Neural cell (in vitro differentiated cells): ENCODE results near the gene CRLF1. TPM values are rescaled to one million over a fixed set of nuclear protein-coding genes. Genes with fewer than 3 reads are reported as not detected.

Experiments used
- H2AFZ ChIP-seq: fragments of 200-600, 300-800 bp; sonication (generic), shearing (Covaris generic); 2 replicates; pipeline ENCODE4 v1.6.0; 2014; ENCODE audit warnings: low read depth, mild to moderate bottlenecking, antibody characterized with exemption, low read length, moderate library complexity
- H3F3A ChIP-seq: fragments of 200-600 bp; shearing (Covaris generic); 2 replicates; pipeline ENCODE4 v1.6.1; 2016; ENCODE audit warnings: mild to moderate bottlenecking, moderate library complexity, mixed read lengths, antibody characterized with exemption, low read length; ENCODE audit not compliant: insufficient read depth, poor library complexity, severe bottlenecking
- H3K27ac ChIP-seq: fragments of 200-600, 300-800 bp; sonication (generic), shearing (Covaris generic); 2 replicates; pipeline ENCODE4 v1.5.1; 2014; ENCODE audit warnings: mild to moderate bottlenecking, low read length, moderate library complexity
- H3K27me3 ChIP-seq: fragments of 300-800, 200-600 bp; sonication (generic), shearing (Covaris generic); 2 replicates; pipeline ENCODE4 v1.6.0; 2014; ENCODE audit warnings: mild to moderate bottlenecking, low read depth, low read length, moderate library complexity; ENCODE audit not compliant: insufficient read depth
- H3K36me3 ChIP-seq: fragments of 300-800, 200-600 bp; sonication (generic), shearing (Covaris generic); 2 replicates; pipeline ENCODE4 v1.5.1; 2014; ENCODE audit warnings: mild to moderate bottlenecking, antibody characterized with exemption, low read length, moderate library complexity; ENCODE audit not compliant: insufficient read depth
- H3K4me2 ChIP-seq: fragments of 300-800, 200-600 bp; sonication (generic), shearing (Covaris generic); 2 replicates; pipeline ENCODE4 v1.6.0; 2014; ENCODE audit warnings: mild to moderate bottlenecking, low read length
- H3K4me3 ChIP-seq: fragments of 300-800, 200-600 bp; sonication (generic), shearing (Covaris generic); 2 replicates; pipeline ENCODE4 v1.5.1; 2014; ENCODE audit warnings: mild to moderate bottlenecking, low read length, moderate library complexity
- H3K79me2 ChIP-seq: fragments of 200-600 bp; shearing (Covaris generic); replicated peaks from 2 replicates; pipeline ENCODE4 v1.6.0; 2014; ENCODE audit warnings: mild to moderate bottlenecking, low read length, moderate library complexity; ENCODE audit not compliant: insufficient read depth
- H3K9ac ChIP-seq: fragments of 300-800, 200-600 bp; sonication (generic), shearing (Covaris generic); 2 replicates; pipeline ENCODE4 v1.6.1; 2016; ENCODE audit warnings: mild to moderate bottlenecking, low read length, mixed read lengths
- H3K9me2 ChIP-seq: fragments of 200-600 bp; shearing (Covaris generic); 2 replicates; pipeline ENCODE4 v1.6.1; 2016; ENCODE audit warnings: mild to moderate bottlenecking, low read length, mixed read lengths; ENCODE audit not compliant: insufficient read depth
- H3K9me3 ChIP-seq: fragments of 200-600, 300-800 bp; sonication (generic), shearing (Covaris generic); 2 replicates; pipeline ENCODE4 v1.6.1; 2016; ENCODE audit warnings: mild to moderate bottlenecking, mixed run types, low read length, moderate library complexity, mixed read lengths
- H4K20me1 ChIP-seq: fragments of 200-600 bp; shearing (Covaris generic); 2 replicates; pipeline ENCODE4 v1.6.1; 2016; ENCODE audit warnings: mild to moderate bottlenecking, mixed run types; ENCODE audit not compliant: insufficient read depth
- EP300 ChIP-seq: fragments of 450-650 bp; conservative IDR thresholded peaks from 2 replicates; pipeline ENCODE4 v1.6.1; 2014; ENCODE audit warnings: antibody characterized with exemption, mild to moderate bottlenecking, moderate library complexity; ENCODE audit not compliant: poor library complexity, severe bottlenecking
- EZH2 ChIP-seq: fragments of 200-600, 300-800 bp; shearing (Covaris generic), sonication (generic); IDR thresholded peaks from 2 replicates; pipeline ENCODE4 v1.6.1; 2014; ENCODE audit warnings: antibody characterized with exemption, low read length, borderline replicate concordance, mild to moderate bottlenecking; ENCODE audit not compliant: insufficient read depth, poor library complexity, severe bottlenecking
- MXI1 ChIP-seq: fragments of 450-650 bp; conservative IDR thresholded peaks from 2 replicates; pipeline ENCODE4 v1.6.1; 2014; ENCODE audit warnings: antibody characterized with exemption, mild to moderate bottlenecking; ENCODE audit not compliant: poor library complexity, severe bottlenecking
- POLR2AphosphoS5 ChIP-seq: IDR thresholded peaks from 2 replicates; pipeline ENCODE4 v1.6.1; 2012
- RAD21 ChIP-seq: fragments of 450-650 bp; conservative IDR thresholded peaks from 2 replicates; pipeline ENCODE4 v1.6.1; 2014; ENCODE audit warnings: antibody characterized with exemption, mild to moderate bottlenecking, moderate library complexity
- REST ChIP-seq: IDR thresholded peaks from 2 replicates; pipeline ENCODE4 v1.6.1; 2012; ENCODE audit warnings: borderline replicate concordance
- SMC3 ChIP-seq: fragments of 450-650 bp; conservative IDR thresholded peaks from 2 replicates; pipeline ENCODE4 v1.6.1; 2014; ENCODE audit warnings: antibody characterized with exemption, mild to moderate bottlenecking, moderate library complexity; ENCODE audit not compliant: poor library complexity
- TAF1 ChIP-seq: IDR thresholded peaks from 2 replicates; pipeline ENCODE4 v1.6.1; 2012; ENCODE audit warnings: low read depth
- polyA plus RNA-seq: library from polyadenylated mRNA; depleted of rRNA; stranded (reverse); fragments of >200 nt; gene quantifications from 2 replicates; pipeline ENCODE4 v1.2.3, GENCODE V29; 2014
- TF ChIP-seq, protein P1 (sequence below): fragments of 450-650 bp; IDR thresholded peaks from 2 replicates; pipeline ENCODE4 v1.5.1; 2014; ENCODE audit warnings: antibody characterized with exemption, mild to moderate bottlenecking, moderate library complexity; ENCODE audit not compliant: poor library complexity, severe bottlenecking

The CRLF1 gene
- polyA plus RNA-seq, 1 donor from 2014 or later, result 14.2 TPM

GRCh38 chr19:18634612-18635297 is 28.2 kb upstream of the CRLF1 start:
- Histone ChIP-seq H3K27ac (no peak overlapping the region), H3K9me2 (no peaks in the 10 kb centered on the region), H2AFZ (no peak overlapping the region), H3K9ac (no peak overlapping the region), H3K36me3 (no peaks in the 10 kb centered on the region), H3K4me3 (no peak overlapping the region), H4K20me1 (no peaks in the 10 kb centered on the region), H3K4me2 (no peak overlapping the region), H3K79me2 (no peaks in the 10 kb centered on the region), H3K27me3 (no peaks in the 10 kb centered on the region), H3K9me3 (no peaks in the 10 kb centered on the region), H3F3A (no peaks in the 10 kb centered on the region)
- no peak for TF ChIP-seq POLR2AphosphoS5
- no peak for TF ChIP-seq REST
- no peak for TF ChIP-seq SMC3
- no peak for TF ChIP-seq EP300
- TF ChIP-seq MXI1, result no peak
- TF ChIP-seq, protein P1, sequence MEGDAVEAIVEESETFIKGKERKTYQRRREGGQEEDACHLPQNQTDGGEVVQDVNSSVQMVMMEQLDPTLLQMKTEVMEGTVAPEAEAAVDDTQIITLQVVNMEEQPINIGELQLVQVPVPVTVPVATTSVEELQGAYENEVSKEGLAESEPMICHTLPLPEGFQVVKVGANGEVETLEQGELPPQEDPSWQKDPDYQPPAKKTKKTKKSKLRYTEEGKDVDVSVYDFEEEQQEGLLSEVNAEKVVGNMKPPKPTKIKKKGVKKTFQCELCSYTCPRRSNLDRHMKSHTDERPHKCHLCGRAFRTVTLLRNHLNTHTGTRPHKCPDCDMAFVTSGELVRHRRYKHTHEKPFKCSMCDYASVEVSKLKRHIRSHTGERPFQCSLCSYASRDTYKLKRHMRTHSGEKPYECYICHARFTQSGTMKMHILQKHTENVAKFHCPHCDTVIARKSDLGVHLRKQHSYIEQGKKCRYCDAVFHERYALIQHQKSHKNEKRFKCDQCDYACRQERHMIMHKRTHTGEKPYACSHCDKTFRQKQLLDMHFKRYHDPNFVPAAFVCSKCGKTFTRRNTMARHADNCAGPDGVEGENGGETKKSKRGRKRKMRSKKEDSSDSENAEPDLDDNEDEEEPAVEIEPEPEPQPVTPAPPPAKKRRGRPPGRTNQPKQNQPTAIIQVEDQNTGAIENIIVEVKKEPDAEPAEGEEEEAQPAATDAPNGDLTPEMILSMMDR, result no peak
- no peak for TF ChIP-seq RAD21
- no peak for TF ChIP-seq TAF1
- TF ChIP-seq EZH2, result no peak

DNA sequence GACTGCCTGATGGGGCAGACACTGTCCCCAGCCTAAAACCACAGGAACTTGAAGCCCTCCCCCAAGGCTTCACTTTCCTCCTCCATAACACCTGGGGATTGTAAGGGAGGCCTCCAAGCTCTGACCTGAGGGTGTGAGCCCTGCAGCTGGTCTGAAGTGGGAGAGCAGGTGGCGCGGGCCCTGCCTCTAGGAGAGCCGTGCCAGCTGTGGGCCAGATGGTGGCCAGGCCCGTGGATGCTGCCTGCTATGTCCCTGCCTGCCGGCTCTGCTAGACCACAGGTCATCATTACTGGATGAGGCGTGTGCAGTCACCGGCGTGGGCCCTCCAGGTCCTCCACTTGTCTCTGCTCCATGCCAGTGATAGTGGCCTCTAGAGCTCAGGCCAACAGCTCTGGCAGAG is 26.7 kb upstream of the CRLF1 start:
- H3K4me2 ChIP-seq, result no peak overlapping the region
- no peaks in the 10 kb centered on the region for H3K9me2 ChIP-seq
- TF ChIP-seq, protein P1, result no peak
- TF ChIP-seq POLR2AphosphoS5 (no peak), EP300 (no peak), REST (no peak), RAD21 (no peak), MXI1 (no peak), EZH2 (no peak), SMC3 (no peak), TAF1 (no peak)

More for the DNA sequence above, 26.7 kb upstream of the CRLF1 start:
- no peak overlapping the region for H3K9ac ChIP-seq
- no peaks in the 10 kb centered on the region for H3K9me3 ChIP-seq
- H4K20me1 ChIP-seq, result no peaks in the 10 kb centered on the region
- H2AFZ ChIP-seq, result no peak overlapping the region
- H3K27ac ChIP-seq, result no peak overlapping the region
- H3K4me3 ChIP-seq, result no peak overlapping the region
- H3K79me2 ChIP-seq, result no peaks in the 10 kb centered on the region
- H3F3A ChIP-seq, result no peaks in the 10 kb centered on the region
- no peaks in the 10 kb centered on the region for H3K36me3 ChIP-seq
- no peaks in the 10 kb centered on the region for H3K27me3 ChIP-seq
